PFSK-1 (cell line): ENCODE results near the gene ZIC5.

ENCODE experiments used
- FOXP2 ChIP-seq: optimal IDR thresholded peaks from 2 replicates; pipeline ENCODE3; 2011; ENCODE audit warnings: borderline replicate concordance, control low read depth, inconsistent platforms; ENCODE audit not compliant: insufficient read depth; ENCODE audit errors: extremely low read length, extremely low read depth
- POLR2AphosphoS5 ChIP-seq: IDR thresholded peaks from 2 replicates; pipeline ENCODE4 v1.6.1; 2012; ENCODE audit warnings: low read depth, mild to moderate bottlenecking, control low read depth, low read length, moderate library complexity
- REST ChIP-seq, 2 experiments: IDR thresholded peaks; 2 replicates each; pipeline versions ENCODE4 v1.6.1 to v1.8.0; 2011 to 2012; ENCODE audit warnings: low read depth in 2 of 2, low read length in 2 of 2, control low read depth in 1 of 2, inconsistent platforms in 1 of 2, mild to moderate bottlenecking in 1 of 2, moderate library complexity in 1 of 2; ENCODE audit not compliant: insufficient read depth in 1 of 2
- SIN3A ChIP-seq: IDR thresholded peaks from 2 replicates; pipeline ENCODE4 v1.6.1; 2012; ENCODE audit warnings: mild to moderate bottlenecking, low read length, moderate library complexity, borderline replicate concordance; ENCODE audit not compliant: insufficient read depth
- TAF1 ChIP-seq: IDR thresholded peaks from 2 replicates; pipeline ENCODE4 v1.6.1; 2012; ENCODE audit warnings: low read length, control low read depth, borderline replicate concordance; ENCODE audit not compliant: insufficient read depth

The ZIC5 gene

GRCh38 chr13:99913167-99913566 is 58.4 kb downstream of the ZIC5 start:
- TF ChIP-seq FOXP2 = no peak
- no peak for TF ChIP-seq REST (IDR thresholded peaks at IDR 0.05; ENCODE audit: insufficient read depth in 1 of 2, low read depth in 2 of 2, low read length in 2 of 2)
- no peak for TF ChIP-seq TAF1
- no peak for TF ChIP-seq POLR2AphosphoS5
- TF ChIP-seq SIN3A = no peak
